ENCODE data around the gene PRR7.
A peak's percentile ranks its signal among the peaks of the same experiment; 100 is the strongest.

The PRR7 gene

GRCh38 chr5:177455036-177455660, 8.5 kb downstream of the PRR7 start:
- Histone ChIP-seq H3K27me3 (ENCODE audit: control insufficient read depth, low read length) (no peaks in the 10 kb centered on the region), H3K27ac (ENCODE audit: low read depth, low read length) (peak overlapping the region; percentile 83), H3K9me3 (ENCODE audit: control insufficient read depth, insufficient read depth, low read length) (no peaks in the 10 kb centered on the region), H3K4me1 (ENCODE audit: control insufficient read depth, low read length) (peaks cover 29% of the 10 kb centered on the region), H3K79me2 (ENCODE audit: control insufficient read depth, low read length) (peaks cover 13% of the 10 kb centered on the region), H3K36me3 (ENCODE audit: control insufficient read depth, low read length) (peaks cover 39% of the 10 kb centered on the region), H3K9me2 (replicated peaks; ENCODE audit: control insufficient read depth, low read length) (no peaks in the 10 kb centered on the region), H3K4me3 (ENCODE audit: low read length) (peak overlapping the region; percentile 83), H4K20me1 (ENCODE audit: control insufficient read depth, insufficient read depth, low read depth, low read length) (peaks cover 10% of the 10 kb centered on the region; the same call in 1 of the 2 replicates), H3K4me2 (ENCODE audit: low read length) (peak overlapping the region; percentile 100), H3F3A (ENCODE audit: control insufficient read depth, insufficient read depth) (peaks cover 17% of the 10 kb centered on the region)
- TF ChIP-seq EZH2phosphoT487 (IDR thresholded peaks at IDR 0.05; ENCODE audit: borderline replicate concordance, low read length): no peak
- peak; percentile 78 for TF ChIP-seq CTCF (IDR thresholded peaks at IDR 0.05; ENCODE audit: low read depth, low read length, poor library complexity, severe bottlenecking)

GRCh38 chr5:177455661-177456590, 9.3 kb downstream of the PRR7 start:
- H3K9me3 ChIP-seq (ENCODE audit: control insufficient read depth, insufficient read depth, low read length): no peaks in the 10 kb centered on the region
- peaks cover 10% of the 10 kb centered on the region; the same call in 1 of the 2 replicates for H4K20me1 ChIP-seq (ENCODE audit: control insufficient read depth, insufficient read depth, low read depth, low read length)
- H3K4me1 ChIP-seq (ENCODE audit: control insufficient read depth, low read length): peaks cover 29% of the 10 kb centered on the region

GRCh38 chr5:177456591-177456964, 10.0 kb downstream of the PRR7 start:
- Histone ChIP-seq H3K9me3 (ENCODE audit: control insufficient read depth, insufficient read depth, low read length) (no peaks in the 10 kb centered on the region), H3K9me2 (replicated peaks; ENCODE audit: control insufficient read depth, low read length) (no peaks in the 10 kb centered on the region), H3F3A (ENCODE audit: control insufficient read depth, insufficient read depth) (peaks cover 17% of the 10 kb centered on the region), H3K36me3 (ENCODE audit: control insufficient read depth, low read length) (peaks cover 35% of the 10 kb centered on the region), H3K79me2 (ENCODE audit: control insufficient read depth, low read length) (peaks cover 13% of the 10 kb centered on the region), H3K27ac (ENCODE audit: low read depth, low read length) (0 out of 2 replicates have a peak overlapping the region, but pooled peaks have one; percentile 8), H3K4me2 (ENCODE audit: low read length) (peak overlapping the region; percentile 100), H3K4me1 (ENCODE audit: control insufficient read depth, low read length) (peaks cover 29% of the 10 kb centered on the region), H4K20me1 (ENCODE audit: control insufficient read depth, insufficient read depth, low read depth, low read length) (peaks cover 10% of the 10 kb centered on the region; the same call in 1 of the 2 replicates), H3K4me3 (ENCODE audit: low read length) (peak overlapping the region; percentile 83; the same call in 1 of the 2 replicates), H3K27me3 (ENCODE audit: control insufficient read depth, low read length) (no peaks in the 10 kb centered on the region)
- TF ChIP-seq EZH2phosphoT487 (IDR thresholded peaks at IDR 0.05; ENCODE audit: borderline replicate concordance, low read length) (no peak), CTCF (IDR thresholded peaks at IDR 0.05; ENCODE audit: low read depth, low read length, poor library complexity, severe bottlenecking) (no peak)

More at GRCh38 chr5:177455661-177456590, 9.3 kb downstream of the PRR7 start:
- Histone ChIP-seq H3F3A (ENCODE audit: control insufficient read depth, insufficient read depth) (peaks cover 17% of the 10 kb centered on the region), H3K4me2 (ENCODE audit: low read length) (peak overlapping the region; percentile 100), H3K79me2 (ENCODE audit: control insufficient read depth, low read length) (peaks cover 13% of the 10 kb centered on the region), H3K27ac (ENCODE audit: low read depth, low read length) (peak overlapping the region; percentile 83), H3K4me3 (ENCODE audit: low read length) (peak overlapping the region; percentile 83), H3K9me2 (replicated peaks; ENCODE audit: control insufficient read depth, low read length) (no peaks in the 10 kb centered on the region), H3K36me3 (ENCODE audit: control insufficient read depth, low read length) (peaks cover 36% of the 10 kb centered on the region), H3K27me3 (ENCODE audit: control insufficient read depth, low read length) (no peaks in the 10 kb centered on the region)
- TF ChIP-seq EZH2phosphoT487 (IDR thresholded peaks at IDR 0.05; ENCODE audit: borderline replicate concordance, low read length) (no peak), CTCF (IDR thresholded peaks at IDR 0.05; ENCODE audit: low read depth, low read length, poor library complexity, severe bottlenecking) (peak; percentile 84)

Measured in DOHH2 (cell line).